Dermis microvascular lymphatic vessel endothelial cell (primary cell): ENCODE data around the gene CMTM8. TPM values are rescaled to one million over a fixed set of nuclear protein-coding genes. Genes with fewer than 3 reads are reported as not detected.
"Not testable (repeated sequence)": the region's sequence is repeated elsewhere in the genome, so short reads cannot be mapped to it uniquely, and the experiment has no call there.

Source experiments
- DNase-seq, 2 donors: peaks; one replicate each; pipeline versions ENCODE4 v3.0.0 to v3.0.0-alpha.2; 2010; ENCODE audit warnings: low read depth in 2 of 2
- total RNA-seq: library from RNA; depleted of rRNA; stranded (reverse); fragments of >200 nt; gene quantifications from 2 replicates; pipeline ENCODE4 v1.2.1, GENCODE V29; 2014

Gene CMTM8
- total RNA-seq, 1 donor from 2014 or later = 1.7 TPM

GRCh38 chr3:32228743-32229142 is 9.7 kb upstream of the CMTM8 start:
- not testable (repeated sequence) for DNase-seq

- no peak for DNase-seq
Measured at GRCh38 chr3:32229565-32229964, 8.9 kb upstream of the CMTM8 start.

GRCh38 chr3:32236377-32236776 is 2.1 kb upstream of the CMTM8 start:
- DNase-seq = no peak

DNA sequence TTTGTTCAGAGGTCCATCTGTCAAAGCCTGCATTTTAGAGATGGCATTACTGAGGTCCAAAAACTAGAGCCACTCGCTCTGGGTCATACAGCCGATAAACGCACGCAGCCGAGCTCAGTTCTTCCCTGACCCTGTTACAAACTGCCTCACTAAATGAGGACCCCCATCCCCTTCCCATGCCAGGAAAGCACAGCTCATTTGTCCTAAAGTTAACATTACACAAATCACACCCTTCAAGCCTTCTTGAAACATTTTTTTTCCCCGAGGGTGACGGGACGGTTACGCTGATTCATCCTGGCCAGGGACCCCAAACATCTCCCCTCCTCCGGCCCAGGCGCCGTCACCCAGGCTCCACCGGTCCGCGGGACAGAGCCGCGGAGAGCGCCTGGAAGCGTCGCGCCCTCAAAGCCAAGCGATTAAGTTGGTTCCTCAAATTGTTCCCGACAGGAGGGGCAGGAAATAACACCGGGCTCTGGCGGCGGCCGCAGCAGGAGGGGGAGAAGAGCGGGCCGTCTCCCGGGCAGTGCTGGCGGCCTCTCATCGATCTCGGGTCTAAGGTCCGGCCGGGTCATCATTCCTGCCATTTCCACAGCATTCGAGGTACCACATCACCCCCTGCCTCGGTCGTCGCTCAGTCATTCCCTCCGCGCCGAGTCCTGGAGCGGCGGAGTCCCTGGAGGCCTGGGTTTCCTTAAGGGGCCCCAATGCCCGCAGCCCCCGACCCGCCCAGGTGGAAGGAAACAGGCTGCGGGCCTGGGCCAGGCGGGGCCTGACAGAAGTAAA is 619 bp upstream of the CMTM8 start:
- DNase-seq = peak in 1 of 2 donors; percentile 45

DNA sequence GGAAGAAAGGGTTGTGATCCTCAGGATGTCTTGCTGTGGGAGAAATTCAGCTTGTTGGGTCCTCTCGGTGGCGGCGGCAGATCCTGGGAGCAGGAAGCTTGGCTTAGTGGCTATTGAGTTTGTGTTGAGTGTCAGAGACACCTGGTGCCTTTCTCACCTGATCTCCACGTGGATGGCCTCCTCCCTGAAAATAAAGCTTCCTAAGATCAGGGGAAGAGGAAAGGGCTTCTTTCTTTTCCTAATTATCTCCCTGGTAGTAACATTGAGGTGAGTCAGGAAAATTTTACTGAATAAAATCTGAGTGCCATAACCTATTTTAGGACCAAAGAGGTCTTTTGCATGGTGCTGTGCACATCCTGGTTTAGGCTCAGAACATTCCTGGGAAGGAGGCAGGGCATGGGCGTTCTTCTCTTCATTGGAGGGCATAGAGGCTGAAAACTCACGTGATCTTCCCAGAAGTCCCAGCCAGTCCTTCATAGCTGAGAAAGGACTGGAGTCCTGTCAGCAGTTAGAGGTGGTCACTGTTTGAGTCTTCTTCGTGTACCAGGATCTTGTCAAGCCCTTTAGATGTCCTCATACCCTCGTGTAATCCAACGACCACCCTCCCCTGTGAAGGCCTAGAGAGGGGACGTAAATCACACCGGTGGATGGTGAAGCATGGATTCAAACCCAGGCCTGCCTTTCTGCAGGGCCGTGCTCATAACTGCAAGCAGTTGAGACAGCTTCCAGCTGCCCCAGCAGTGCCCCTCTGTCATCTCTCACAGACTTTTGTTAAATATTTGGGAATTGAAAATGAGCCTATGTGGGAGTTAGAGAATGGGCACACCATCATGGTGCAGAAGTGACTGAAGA is 1.1 kb downstream of the CMTM8 start:
- DNase-seq = peak in 1 of 2 donors; percentile 38

DNA sequence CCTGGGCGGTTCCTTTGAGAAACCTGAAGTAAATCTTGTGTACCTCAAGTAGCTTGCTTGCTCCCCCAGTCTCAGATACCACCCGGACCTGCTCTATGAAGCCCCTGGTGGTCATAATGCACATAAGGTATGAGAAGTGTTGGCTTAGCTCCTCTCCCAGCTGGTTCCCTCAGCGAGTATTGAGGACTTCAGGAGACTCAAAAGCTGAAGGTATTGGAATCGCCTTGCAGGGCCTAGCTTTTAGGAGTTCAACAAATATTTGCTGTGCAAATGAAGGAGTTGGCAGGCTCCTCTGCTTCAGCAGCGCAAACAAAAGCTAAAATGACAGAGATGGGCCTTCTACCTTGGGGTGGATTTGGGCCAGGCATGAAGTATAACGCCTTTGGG is 1.7 kb downstream of the CMTM8 start:
- peak; percentile 15 to 65 for DNase-seq

GRCh38 chr3:32241100-32241499 is 2.6 kb downstream of the CMTM8 start:
- no peak for DNase-seq

- DNase-seq = no peak
Measured at GRCh38 chr3:32243519-32243918, 5.0 kb downstream of the CMTM8 start.

DNA sequence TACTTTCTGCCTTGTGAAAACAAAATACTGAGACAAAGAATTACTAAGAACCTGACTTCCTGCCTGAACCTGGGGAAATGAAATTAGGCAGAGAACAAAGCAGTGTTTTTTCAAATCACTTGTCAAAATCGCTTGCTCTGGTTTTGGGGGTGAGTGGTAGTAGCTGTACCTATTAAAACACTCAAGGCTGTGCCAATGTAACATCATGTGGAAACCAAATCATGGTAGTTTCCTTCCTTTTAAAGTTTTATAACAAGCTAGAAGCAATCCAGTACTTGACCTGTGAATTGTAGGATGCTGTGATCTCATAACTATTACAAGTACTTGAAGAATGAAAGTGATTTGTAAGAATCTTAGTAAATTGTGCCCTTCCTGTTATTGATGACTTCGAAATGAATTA is 6.7 kb downstream of the CMTM8 start:
- peak in 1 of 2 donors; percentile 40 for DNase-seq

GRCh38 chr3:32246079-32246675 is 7.7 kb downstream of the CMTM8 start:
- no peak for DNase-seq

- no peak for DNase-seq
Measured at GRCh38 chr3:32249184-32249782, 10.8 kb downstream of the CMTM8 start.

DNA sequence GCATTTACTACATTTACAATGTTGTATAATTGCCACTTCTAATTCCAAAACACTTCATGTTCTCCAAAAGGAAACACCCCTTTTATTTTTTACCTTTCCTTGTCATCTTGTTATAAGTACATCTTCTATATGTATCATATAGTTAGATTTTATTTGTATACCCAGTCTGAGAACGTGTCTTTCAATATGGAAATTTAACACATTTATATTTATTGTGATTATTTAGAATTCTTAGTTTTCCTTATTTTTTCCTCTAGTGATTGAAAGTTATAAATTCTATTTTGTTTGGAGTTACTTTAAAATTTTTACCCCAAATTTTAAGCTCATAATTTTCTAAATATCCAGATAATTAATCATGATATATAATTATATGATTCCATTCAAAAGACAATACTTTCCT is 15.8 kb downstream of the CMTM8 start:
- DNase-seq = no peak

DNA sequence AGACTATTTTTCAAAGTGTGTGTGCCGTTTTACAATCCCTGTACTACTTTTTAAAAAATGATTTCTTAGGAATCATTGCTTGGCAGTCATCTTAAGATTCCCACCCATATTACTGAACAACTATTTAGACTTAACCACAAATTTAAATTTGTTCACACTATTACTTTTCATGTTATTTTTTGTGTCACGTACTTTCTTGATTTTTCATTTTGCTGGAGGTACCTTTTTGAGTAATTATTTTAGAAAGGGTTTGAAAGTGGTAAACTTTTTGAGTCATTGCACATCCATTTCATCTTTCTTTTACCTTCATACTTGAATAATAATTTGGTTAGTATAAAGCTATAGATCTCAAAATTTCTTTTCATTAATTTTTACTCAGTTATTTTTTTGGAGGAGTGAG is 16.9 kb downstream of the CMTM8 start:
- DNase-seq = no peak

- no peak for DNase-seq
Measured at GRCh38 chr3:32256206-32256605, 17.7 kb downstream of the CMTM8 start.

DNA sequence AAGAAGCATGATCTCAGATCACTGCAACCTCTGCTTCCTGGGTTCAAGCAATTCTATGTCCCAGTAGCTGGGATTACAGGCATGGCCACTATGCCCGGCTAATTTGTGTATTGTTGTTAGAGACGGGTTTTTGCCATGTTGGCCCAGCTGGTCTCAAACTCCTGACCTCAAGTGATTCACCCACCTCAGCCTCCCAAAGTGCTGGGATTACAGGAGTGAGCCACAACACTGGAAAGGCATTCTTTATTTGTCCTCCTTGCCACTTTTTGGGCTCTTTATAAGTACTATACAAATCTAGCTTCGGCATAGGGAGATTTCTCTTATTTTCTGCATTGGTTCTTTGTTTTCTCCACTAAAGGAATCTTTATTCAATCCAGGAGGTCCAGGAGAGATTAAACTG is 18.6 kb downstream of the CMTM8 start:
- DNase-seq = no peak

GRCh38 chr3:32257641-32258438 is 19.4 kb downstream of the CMTM8 start:
- no peak for DNase-seq

GRCh38 chr3:32258869-32259268 is 20.4 kb downstream of the CMTM8 start:
- no peak for DNase-seq

GRCh38 chr3:32261545-32261944 is 23.1 kb downstream of the CMTM8 start:
- DNase-seq = no peak

DNA sequence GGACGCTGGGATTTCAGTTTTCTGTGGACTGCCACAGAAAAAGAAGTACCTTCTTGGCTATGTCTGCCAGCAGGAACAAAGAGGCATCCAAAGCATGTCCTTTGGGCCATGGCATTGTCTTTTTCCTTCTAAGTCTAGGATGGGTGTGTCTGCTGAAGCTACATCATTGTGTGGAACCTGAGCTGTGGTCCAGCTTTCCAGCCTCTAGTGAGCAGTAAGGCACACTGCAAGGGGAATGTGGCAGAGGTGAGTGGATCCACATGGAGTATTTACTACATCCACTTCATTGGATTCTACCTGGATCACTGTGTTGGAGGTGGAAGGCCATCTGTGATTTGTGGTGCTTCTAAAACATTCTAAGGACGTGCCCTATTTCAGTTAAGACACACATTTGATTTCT is 23.7 kb downstream of the CMTM8 start:
- no peak for DNase-seq

DNA sequence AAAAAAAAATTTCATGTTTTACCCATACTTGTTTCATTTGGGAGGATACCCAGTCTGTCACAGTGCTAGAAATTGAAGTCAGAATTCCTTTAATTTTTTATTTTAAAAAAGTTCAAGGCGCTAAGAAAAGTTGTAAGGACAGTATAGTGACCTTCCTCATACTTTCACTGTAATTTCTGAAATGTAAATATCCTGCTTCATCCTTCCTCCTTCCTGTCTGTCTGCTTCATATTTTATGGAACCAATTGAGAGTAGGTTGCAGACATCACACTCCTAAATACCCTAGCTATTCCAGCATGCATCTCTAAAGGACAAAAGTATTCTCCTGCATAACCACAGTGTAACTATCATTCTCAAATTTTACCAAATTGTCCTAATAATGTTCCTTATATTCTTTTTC is 35.8 kb downstream of the CMTM8 start:
- DNase-seq = no peak

GRCh38 chr3:32275506-32275905 is 37.0 kb downstream of the CMTM8 start:
- no peak for DNase-seq
